GM18526 (cell line): ENCODE results near the gene CCNB3.

Experiments used
- POLR2A ChIP-seq: IDR thresholded peaks from 3 replicates; pipeline ENCODE4 v1.6.1; 2011; ENCODE audit not compliant: insufficient read length; ENCODE audit errors: extremely low read depth

CCNB3 gene

GRCh38 chrX:50211510-50211909 is 6.9 kb downstream of the CCNB3 start:
- no peak for TF ChIP-seq POLR2A

GRCh38 chrX:50281253-50281652 is 76.7 kb downstream of the CCNB3 start:
- no peak for TF ChIP-seq POLR2A

- no peak for TF ChIP-seq POLR2A
These were observed 122.7 kb downstream of the CCNB3 start for GRCh38 chrX:50327235-50327634.

GRCh38 chrX:50333308-50333707 is 128.7 kb downstream of the CCNB3 start:
- TF ChIP-seq POLR2A: no peak

- TF ChIP-seq POLR2A: no peak
These were observed 139.4 kb downstream of the CCNB3 start for GRCh38 chrX:50343917-50344316.

GRCh38 chrX:50372966-50373365 is 168.4 kb downstream of the CCNB3 start:
- TF ChIP-seq POLR2A: no peak

- TF ChIP-seq POLR2A: no peak
These were observed 171.1 kb downstream of the CCNB3 start for GRCh38 chrX:50375481-50376267.

GRCh38 chrX:50381729-50382415 is 177.3 kb downstream of the CCNB3 start:
- TF ChIP-seq POLR2A: no peak

GRCh38 chrX:50386520-50386919 is 182.0 kb downstream of the CCNB3 start:
- TF ChIP-seq POLR2A: no peak

GRCh38 chrX:50393902-50394301 is 189.3 kb downstream of the CCNB3 start:
- no peak for TF ChIP-seq POLR2A
